Transverse colon (tissue), 3 donors: ENCODE data around the gene ENAH.

Experiments
- EP300 ChIP-seq: sonication (generic); formaldehyde crosslinking; IDR thresholded peaks from one replicate; pipeline ENCODE4 v1.6.1; 2017; ENCODE audit warnings: antibody characterized with exemption, low read depth
- POLR2A ChIP-seq: fragments of 450-650 bp; IDR thresholded peaks from one replicate; pipeline ENCODE4 v1.6.1; 2016; ENCODE audit warnings: antibody characterized with exemption, mild to moderate bottlenecking, moderate library complexity
- TF ChIP-seq, protein P1 (sequence below), 5 experiments: fragments of 200-600 bp in 3 of 5; fragments of 450-650 bp in 2 of 5; sonication (generic) in 3 of 5; IDR thresholded peaks; 1 replicate in 2 of 5; 2 replicates in 3 of 5; pipeline ENCODE4 v1.5.1; 2016 to 2017; ENCODE audit warnings: antibody characterized with exemption in 5 of 5, inconsistent platforms in 3 of 5, mild to moderate bottlenecking in 2 of 5, moderate library complexity in 1 of 5

DNA sequence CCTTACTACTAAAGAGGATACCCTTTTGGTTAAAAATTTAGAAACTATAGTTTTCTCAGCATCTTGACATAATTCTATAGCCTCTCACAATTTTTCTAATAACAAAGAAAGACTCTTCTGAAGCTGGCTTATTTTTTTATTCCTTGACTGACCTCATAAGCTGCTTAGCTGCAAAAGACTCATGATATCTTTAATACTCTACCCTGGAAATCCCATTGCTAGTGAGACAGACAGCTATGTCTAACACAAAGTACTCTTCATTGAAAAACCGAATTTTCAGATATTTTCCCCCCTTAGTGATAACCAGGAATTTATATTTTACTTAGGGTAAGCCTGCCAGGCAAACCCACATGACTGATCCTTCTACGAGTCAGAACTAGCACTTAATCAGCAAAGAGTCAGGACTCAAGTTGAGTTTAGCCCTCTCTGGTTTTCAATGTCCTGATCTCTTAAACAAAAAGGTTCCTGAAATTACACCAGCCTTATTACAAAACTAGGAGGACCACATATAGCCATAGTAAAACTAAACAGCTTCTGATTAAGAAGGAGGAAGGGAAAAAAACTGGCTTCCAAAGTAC lies 56.9 kb downstream of the ENAH start:
- TF ChIP-seq, protein P1, sequence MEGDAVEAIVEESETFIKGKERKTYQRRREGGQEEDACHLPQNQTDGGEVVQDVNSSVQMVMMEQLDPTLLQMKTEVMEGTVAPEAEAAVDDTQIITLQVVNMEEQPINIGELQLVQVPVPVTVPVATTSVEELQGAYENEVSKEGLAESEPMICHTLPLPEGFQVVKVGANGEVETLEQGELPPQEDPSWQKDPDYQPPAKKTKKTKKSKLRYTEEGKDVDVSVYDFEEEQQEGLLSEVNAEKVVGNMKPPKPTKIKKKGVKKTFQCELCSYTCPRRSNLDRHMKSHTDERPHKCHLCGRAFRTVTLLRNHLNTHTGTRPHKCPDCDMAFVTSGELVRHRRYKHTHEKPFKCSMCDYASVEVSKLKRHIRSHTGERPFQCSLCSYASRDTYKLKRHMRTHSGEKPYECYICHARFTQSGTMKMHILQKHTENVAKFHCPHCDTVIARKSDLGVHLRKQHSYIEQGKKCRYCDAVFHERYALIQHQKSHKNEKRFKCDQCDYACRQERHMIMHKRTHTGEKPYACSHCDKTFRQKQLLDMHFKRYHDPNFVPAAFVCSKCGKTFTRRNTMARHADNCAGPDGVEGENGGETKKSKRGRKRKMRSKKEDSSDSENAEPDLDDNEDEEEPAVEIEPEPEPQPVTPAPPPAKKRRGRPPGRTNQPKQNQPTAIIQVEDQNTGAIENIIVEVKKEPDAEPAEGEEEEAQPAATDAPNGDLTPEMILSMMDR (IDR thresholded peaks at IDR 0.05): no peak
- TF ChIP-seq POLR2A (no peak), EP300 (no peak)
